SK-N-SH (cell line): Measurements from ENCODE around the gene HK3.

Experiments used
- EP300 ChIP-seq, 2 experiments: IDR thresholded peaks; 2 replicates each; pipeline versions ENCODE4 v1.4.0 to v1.6.1; 2012; ENCODE audit warnings: borderline replicate concordance in 1 of 2, low read depth in 1 of 2, low read length in 1 of 2
- EZH2phosphoT487 ChIP-seq: fragments of 200-600 bp; sonication (generic); IDR thresholded peaks from 2 replicates; pipeline ENCODE4 v1.6.1; 2017; ENCODE audit warnings: low read depth, mixed run types, mild to moderate bottlenecking, antibody characterized with exemption, moderate library complexity, borderline replicate concordance
- SIN3A ChIP-seq: IDR thresholded peaks from 2 replicates; pipeline ENCODE4 v1.6.1; 2012; ENCODE audit warnings: low read depth, mild to moderate bottlenecking, low read length, moderate library complexity, borderline replicate concordance
- TF ChIP-seq, protein P1 (sequence below): fragments of 200-600 bp; sonication (generic); IDR thresholded peaks from 2 replicates; pipeline ENCODE4 v1.6.1; 2017; ENCODE audit warnings: antibody characterized with exemption, mild to moderate bottlenecking, moderate library complexity

DNA sequence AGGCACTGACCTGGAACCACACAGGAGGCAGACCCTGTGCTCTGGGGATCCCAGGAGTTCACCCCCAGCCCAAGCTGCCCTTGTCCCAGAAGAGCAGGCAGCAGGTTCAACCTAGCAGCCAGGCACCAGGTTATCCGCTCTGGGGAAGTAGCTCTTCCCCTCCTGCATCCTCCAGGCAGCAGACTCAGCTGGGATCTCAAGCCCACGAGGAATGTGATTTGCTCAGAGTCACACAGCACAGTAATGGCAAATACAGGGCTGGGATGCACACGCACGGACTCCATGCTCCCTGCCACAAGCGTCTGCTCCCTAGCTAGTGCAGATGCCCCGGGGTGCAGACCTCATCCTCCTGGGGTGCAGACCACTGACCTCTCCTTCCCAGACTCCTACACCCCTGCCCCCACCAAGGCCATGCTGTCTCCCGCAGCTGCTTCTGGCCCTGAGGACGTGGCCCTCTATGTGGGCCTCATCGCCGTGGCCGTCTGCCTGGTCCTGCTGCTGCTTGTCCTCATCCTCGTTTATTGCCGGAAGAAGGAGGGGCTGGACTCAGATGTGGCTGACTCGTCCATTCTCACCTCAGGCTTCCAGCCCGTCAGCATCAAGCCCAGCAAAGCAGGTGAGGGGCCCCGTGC is 25.5 kb downstream of the HK3 start:
- TF ChIP-seq, protein P1, sequence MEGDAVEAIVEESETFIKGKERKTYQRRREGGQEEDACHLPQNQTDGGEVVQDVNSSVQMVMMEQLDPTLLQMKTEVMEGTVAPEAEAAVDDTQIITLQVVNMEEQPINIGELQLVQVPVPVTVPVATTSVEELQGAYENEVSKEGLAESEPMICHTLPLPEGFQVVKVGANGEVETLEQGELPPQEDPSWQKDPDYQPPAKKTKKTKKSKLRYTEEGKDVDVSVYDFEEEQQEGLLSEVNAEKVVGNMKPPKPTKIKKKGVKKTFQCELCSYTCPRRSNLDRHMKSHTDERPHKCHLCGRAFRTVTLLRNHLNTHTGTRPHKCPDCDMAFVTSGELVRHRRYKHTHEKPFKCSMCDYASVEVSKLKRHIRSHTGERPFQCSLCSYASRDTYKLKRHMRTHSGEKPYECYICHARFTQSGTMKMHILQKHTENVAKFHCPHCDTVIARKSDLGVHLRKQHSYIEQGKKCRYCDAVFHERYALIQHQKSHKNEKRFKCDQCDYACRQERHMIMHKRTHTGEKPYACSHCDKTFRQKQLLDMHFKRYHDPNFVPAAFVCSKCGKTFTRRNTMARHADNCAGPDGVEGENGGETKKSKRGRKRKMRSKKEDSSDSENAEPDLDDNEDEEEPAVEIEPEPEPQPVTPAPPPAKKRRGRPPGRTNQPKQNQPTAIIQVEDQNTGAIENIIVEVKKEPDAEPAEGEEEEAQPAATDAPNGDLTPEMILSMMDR, result no peak
- TF ChIP-seq SIN3A (no peak), EZH2phosphoT487 (no peak), EP300 (IDR thresholded peaks at IDR 0.05; ENCODE audit: borderline replicate concordance in 1 of 2, low read depth in 1 of 2, low read length in 1 of 2) (no peak)
